ENCODE measurements around the gene RTN4RL1. TPM values are rescaled to one million over a fixed set of nuclear protein-coding genes. Genes with fewer than 3 reads are reported as not detected.
A peak's percentile ranks its signal among the peaks of the same experiment; 100 is the strongest.

Gene RTN4RL1
- total and polyA plus RNA-seq, 7 experiments from 2014 or later, result 0.19 to 1.5 (median 0.49) TPM; not detected in 2

GRCh38 chr17:1946021-1946932 is 78.9 kb downstream of the RTN4RL1 start:
- H3K36me3 Mint-ChIP-seq, result no peaks in the 10 kb centered on the region
- CTCF ChIA-PET, result no interaction called here
- H3K4me3 ChIP-seq (ENCODE audit: low read length), result no peak overlapping the region
- no peaks in the 10 kb centered on the region for H3K4me1 ChIP-seq (ENCODE audit: control insufficient read depth in 2 of 2, insufficient read depth in 2 of 2, low read length in 2 of 2)
- DNase-seq (no peak), ATAC-seq (peak; percentile 10)
- no peak overlapping the region for H3K27ac Mint-ChIP-seq
- no peaks in the 10 kb centered on the region for H3K27me3 ChIP-seq (ENCODE audit: control insufficient read depth in 2 of 2, insufficient read depth in 2 of 2, low read length in 2 of 2)
- intact Hi-C loops (cut with micrococcal nuclease), result no loop called here
- no peak overlapping the region for H3K4me3 Mint-ChIP-seq
- H3K9me3 Mint-ChIP-seq, result peaks cover 0 to 5% (median 0%) of the 10 kb centered on the region in 11 donors
- H3K4me1 Mint-ChIP-seq, result peaks cover 0 to 4% (median 0%) of the 10 kb centered on the region in 7 donors
- POLR2A ChIA-PET, result no interaction called here
- H3K9me3 ChIP-seq (ENCODE audit: control insufficient read depth in 2 of 3, low read length in 3 of 3), result no peaks in the 10 kb centered on the region
- no peak overlapping the region for H3K27ac ChIP-seq (ENCODE audit: low read depth, low read length)
- H3K27me3 Mint-ChIP-seq, result no peaks in the 10 kb centered on the region
- H3K36me3 ChIP-seq (ENCODE audit: control insufficient read depth in 2 of 3, insufficient read depth in 3 of 3, low read length in 3 of 3), result no peaks in the 10 kb centered on the region

GRCh38 chr17:1945621-1946020 is 79.5 kb downstream of the RTN4RL1 start:
- H3K4me3 ChIP-seq (ENCODE audit: low read length), result no peak overlapping the region
- ATAC-seq (no peak), DNase-seq (no peak)
- peaks cover 0 to 5% (median 0%) of the 10 kb centered on the region in 11 donors for H3K9me3 Mint-ChIP-seq
- peak overlapping the region in 1 of 9 donors; percentile 6 for H3K27ac Mint-ChIP-seq
- ChIA-PET CTCF (no interaction called here), POLR2A (no interaction called here)
- no peak overlapping the region for H3K27ac ChIP-seq (ENCODE audit: low read depth, low read length)
- no peaks in the 10 kb centered on the region for H3K27me3 ChIP-seq (ENCODE audit: control insufficient read depth in 2 of 2, insufficient read depth in 2 of 2, low read length in 2 of 2)
- no peaks in the 10 kb centered on the region for H3K9me3 ChIP-seq (ENCODE audit: control insufficient read depth in 2 of 3, low read length in 3 of 3)
- intact Hi-C loops (cut with micrococcal nuclease), result no loop called here
- H3K36me3 Mint-ChIP-seq, result no peaks in the 10 kb centered on the region
- peaks cover 0 to 4% (median 0%) of the 10 kb centered on the region in 7 donors for H3K4me1 Mint-ChIP-seq
- H3K36me3 ChIP-seq (ENCODE audit: control insufficient read depth in 2 of 3, insufficient read depth in 3 of 3, low read length in 3 of 3), result no peaks in the 10 kb centered on the region
- H3K27me3 Mint-ChIP-seq, result no peaks in the 10 kb centered on the region
- no peak overlapping the region for H3K4me3 Mint-ChIP-seq
- H3K4me1 ChIP-seq (ENCODE audit: control insufficient read depth in 2 of 2, insufficient read depth in 2 of 2, low read length in 2 of 2), result no peaks in the 10 kb centered on the region

- no peak overlapping the region for H3K27ac Mint-ChIP-seq
Observed at GRCh38 chr17:1943436-1943831, 81.7 kb downstream of the RTN4RL1 start.

GRCh38 chr17:1942666-1943435 is 82.3 kb downstream of the RTN4RL1 start:
- Mint-ChIP-seq H3K36me3 (no peaks in the 10 kb centered on the region), H3K9me3 (peaks cover 0 to 5% (median 0%) of the 10 kb centered on the region in 11 donors), H3K4me1 (peaks cover 0 to 4% (median 0%) of the 10 kb centered on the region in 7 donors), H3K4me3 (no peak overlapping the region), H3K27me3 (no peaks in the 10 kb centered on the region), H3K27ac (no peak overlapping the region)
- ATAC-seq (no peak), DNase-seq (no peak)
- ChIA-PET CTCF (interaction anchor here (0.7 kb wide), 1 partner anchor 17 kb away, joined by 3 read pairs; no protein-coding TSS in a partner anchor), POLR2A (no interaction called here)
- H3K4me3 ChIP-seq (ENCODE audit: low read length), result no peak overlapping the region
- H3K36me3 ChIP-seq (ENCODE audit: control insufficient read depth in 2 of 3, insufficient read depth in 3 of 3, low read length in 3 of 3), result no peaks in the 10 kb centered on the region
- no peaks in the 10 kb centered on the region for H3K27me3 ChIP-seq (ENCODE audit: control insufficient read depth in 2 of 2, insufficient read depth in 2 of 2, low read length in 2 of 2)
- intact Hi-C loops (cut with micrococcal nuclease), result no loop called here
- H3K27ac ChIP-seq (ENCODE audit: low read depth, low read length), result no peak overlapping the region
- no peaks in the 10 kb centered on the region for H3K4me1 ChIP-seq (ENCODE audit: control insufficient read depth in 2 of 2, insufficient read depth in 2 of 2, low read length in 2 of 2)
- no peaks in the 10 kb centered on the region for H3K9me3 ChIP-seq (ENCODE audit: control insufficient read depth in 2 of 3, low read length in 3 of 3)

More at GRCh38 chr17:1943436-1943831, 81.7 kb downstream of the RTN4RL1 start:
- ATAC-seq (no peak), DNase-seq (no peak)
- peaks cover 0 to 5% (median 0%) of the 10 kb centered on the region in 11 donors for H3K9me3 Mint-ChIP-seq
- H3K27me3 Mint-ChIP-seq, result no peaks in the 10 kb centered on the region
- no peaks in the 10 kb centered on the region for H3K36me3 ChIP-seq (ENCODE audit: control insufficient read depth in 2 of 3, insufficient read depth in 3 of 3, low read length in 3 of 3)
- no peak overlapping the region for H3K27ac ChIP-seq (ENCODE audit: low read depth, low read length)
- POLR2A ChIA-PET, result no interaction called here
- CTCF ChIA-PET, result interaction anchor here (0.7 kb wide), 1 partner anchor 18 kb away, joined by 3 read pairs; no protein-coding TSS in a partner anchor
- peaks cover 0 to 4% (median 0%) of the 10 kb centered on the region in 7 donors for H3K4me1 Mint-ChIP-seq
- intact Hi-C loops (cut with micrococcal nuclease), result no loop called here
- H3K4me3 ChIP-seq (ENCODE audit: low read length), result no peak overlapping the region
- no peak overlapping the region for H3K4me3 Mint-ChIP-seq
- no peaks in the 10 kb centered on the region for H3K4me1 ChIP-seq (ENCODE audit: control insufficient read depth in 2 of 2, insufficient read depth in 2 of 2, low read length in 2 of 2)
- no peaks in the 10 kb centered on the region for H3K9me3 ChIP-seq (ENCODE audit: control insufficient read depth in 2 of 3, low read length in 3 of 3)
- H3K27me3 ChIP-seq (ENCODE audit: control insufficient read depth in 2 of 2, insufficient read depth in 2 of 2, low read length in 2 of 2), result no peaks in the 10 kb centered on the region
- no peaks in the 10 kb centered on the region for H3K36me3 Mint-ChIP-seq

- H3K4me1 ChIP-seq (ENCODE audit: control insufficient read depth in 2 of 2, insufficient read depth in 2 of 2, low read length in 2 of 2), result no peaks in the 10 kb centered on the region
- H3K36me3 ChIP-seq (ENCODE audit: control insufficient read depth in 2 of 3, insufficient read depth in 3 of 3, low read length in 3 of 3), result no peaks in the 10 kb centered on the region
- Mint-ChIP-seq H3K9me3 (peaks cover 0 to 5% (median 0%) of the 10 kb centered on the region in 11 donors), H3K36me3 (no peaks in the 10 kb centered on the region), H3K4me3 (no peak overlapping the region), H3K4me1 (peaks cover 0 to 4% (median 0%) of the 10 kb centered on the region in 7 donors), H3K27ac (no peak overlapping the region), H3K27me3 (no peaks in the 10 kb centered on the region)
- H3K9me3 ChIP-seq (ENCODE audit: control insufficient read depth in 2 of 3, low read length in 3 of 3), result no peaks in the 10 kb centered on the region
- POLR2A ChIA-PET, result no interaction called here
- H3K27ac ChIP-seq (ENCODE audit: low read depth, low read length), result no peak overlapping the region
- CTCF ChIA-PET, result no interaction called here
- intact Hi-C loops (cut with micrococcal nuclease), result no loop called here
- no peaks in the 10 kb centered on the region for H3K27me3 ChIP-seq (ENCODE audit: control insufficient read depth in 2 of 2, insufficient read depth in 2 of 2, low read length in 2 of 2)
- no peak overlapping the region for H3K4me3 ChIP-seq (ENCODE audit: low read length)
- ATAC-seq (no peak), DNase-seq (no peak)
Observed at GRCh38 chr17:1942066-1942365, 83.1 kb downstream of the RTN4RL1 start.

- no peak overlapping the region for H3K27ac ChIP-seq (ENCODE audit: low read depth, low read length)
- H3K9me3 Mint-ChIP-seq, result peaks cover 0 to 2% (median 0%) of the 10 kb centered on the region in 11 donors
- no peaks in the 10 kb centered on the region for H3K36me3 ChIP-seq (ENCODE audit: control insufficient read depth in 2 of 3, insufficient read depth in 3 of 3, low read length in 3 of 3)
- ATAC-seq (peak; percentile 20), DNase-seq (no peak)
- no peaks in the 10 kb centered on the region for H3K27me3 ChIP-seq (ENCODE audit: control insufficient read depth in 2 of 2, insufficient read depth in 2 of 2, low read length in 2 of 2)
- no peak overlapping the region for H3K4me3 ChIP-seq (ENCODE audit: low read length)
- POLR2A ChIA-PET, result no interaction called here
- no peaks in the 10 kb centered on the region for H3K27me3 Mint-ChIP-seq
- H3K4me1 Mint-ChIP-seq, result peaks cover 0 to 4% (median 0%) of the 10 kb centered on the region in 7 donors
- no peak overlapping the region for H3K4me3 Mint-ChIP-seq
- H3K9me3 ChIP-seq (ENCODE audit: control insufficient read depth in 2 of 3, low read length in 3 of 3), result no peaks in the 10 kb centered on the region
- intact Hi-C loops (cut with micrococcal nuclease), result no loop called here
- CTCF ChIA-PET, result no interaction called here
- no peaks in the 10 kb centered on the region for H3K4me1 ChIP-seq (ENCODE audit: control insufficient read depth in 2 of 2, insufficient read depth in 2 of 2, low read length in 2 of 2)
- H3K36me3 Mint-ChIP-seq, result no peaks in the 10 kb centered on the region
- H3K27ac Mint-ChIP-seq, result no peak overlapping the region
Observed at GRCh38 chr17:1941272-1942065, 83.7 kb downstream of the RTN4RL1 start.

All from naive thymus-derived CD4-positive, alpha-beta T cell (primary cell).